ELF-1 (cell line): Measurements from ENCODE around the gene P2RY12.
"Not testable (repeated sequence)": the region's sequence is repeated elsewhere in the genome, so short reads cannot be mapped to it uniquely, and the experiment has no call there.

Experiments used
- DNase-seq: peaks from one replicate; pipeline ENCODE4 v3.0.0-alpha.2; 2016; ENCODE audit warnings: low read depth, low spot score

P2RY12 gene

GRCh38 chr3:151393146-151393830 lies 8.7 kb upstream of the P2RY12 start:
- DNase-seq = peak; percentile 16

- DNase-seq = not testable (repeated sequence)
Measured at GRCh38 chr3:151392191-151392590, 7.6 kb upstream of the P2RY12 start.

- DNase-seq = no peak
Measured at GRCh38 chr3:151391720-151392119, 7.2 kb upstream of the P2RY12 start.

- no peak for DNase-seq
Measured at GRCh38 chr3:151387842-151388241, 3.3 kb upstream of the P2RY12 start.

- DNase-seq = no peak
Measured at GRCh38 chr3:151387432-151387831, 2.9 kb upstream of the P2RY12 start.

- DNase-seq = no peak
Measured at GRCh38 chr3:151386056-151386455, 1.5 kb upstream of the P2RY12 start.

- DNase-seq = no peak
Measured at GRCh38 chr3:151383956-151384355, 597 bp downstream of the P2RY12 start.

GRCh38 chr3:151383111-151383510 lies 1.4 kb downstream of the P2RY12 start:
- DNase-seq = no peak

GRCh38 chr3:151382671-151383070 lies 1.9 kb downstream of the P2RY12 start:
- no peak for DNase-seq

- peak; percentile 53 for DNase-seq
Measured at GRCh38 chr3:151379083-151379734, 5.3 kb downstream of the P2RY12 start.

- DNase-seq = no peak
Measured at GRCh38 chr3:151377768-151378385, 6.7 kb downstream of the P2RY12 start.

GRCh38 chr3:151372063-151372820 lies 12.3 kb downstream of the P2RY12 start:
- DNase-seq = no peak

GRCh38 chr3:151371526-151371925 lies 13.0 kb downstream of the P2RY12 start:
- DNase-seq = no peak

- no peak for DNase-seq
Measured at GRCh38 chr3:151367448-151367847, 17.1 kb downstream of the P2RY12 start.

- no peak for DNase-seq
Measured at GRCh38 chr3:151366993-151367392, 17.6 kb downstream of the P2RY12 start.

- DNase-seq = no peak
Measured at GRCh38 chr3:151362751-151363174, 21.8 kb downstream of the P2RY12 start.

- no peak for DNase-seq
Measured at GRCh38 chr3:151357463-151357850, 27.1 kb downstream of the P2RY12 start.

GRCh38 chr3:151356794-151357462 lies 27.6 kb downstream of the P2RY12 start:
- DNase-seq = no peak

- no peak for DNase-seq
Measured at GRCh38 chr3:151351648-151352047, 32.9 kb downstream of the P2RY12 start.

GRCh38 chr3:151351219-151351618 lies 33.3 kb downstream of the P2RY12 start:
- no peak for DNase-seq

- DNase-seq = no peak
Measured at GRCh38 chr3:151350656-151351055, 33.9 kb downstream of the P2RY12 start.

GRCh38 chr3:151347432-151347831 lies 37.1 kb downstream of the P2RY12 start:
- DNase-seq = no peak
